Pancreas (tissue), 10 donors: ENCODE measurements around the gene HEATR5A. TPM values are rescaled to one million over a fixed set of nuclear protein-coding genes. Genes with fewer than 3 reads are reported as not detected.

ENCODE experiments used
- ATAC-seq, 4 donors: fragments of 200-7000 bp; cut with Tn5 transposase; one replicate each; pipeline versions ENCODE4 v1.8.0 to v1.9.1; 2020; ENCODE audit warnings: mild to moderate bottlenecking in 4 of 4, moderate library complexity in 4 of 4
- DNase-seq, 6 donors: peaks; one replicate each; pipeline ENCODE4 v3.0.0-alpha.2; 2020
- FAIRE-seq: peaks from 2 replicates; lab custom pipeline; 2012; peaks lifted over from hg19 to GRCh38; lab: Jason Lieb, UNC
- H3K27ac ChIP-seq, 4 donors: fragments of 200-600 bp; sonication (generic); 1 replicate in 3 of 4; 2 replicates in 1 of 4; pipeline versions ENCODE4 v1.5.0 to v1.8.0; 2020
- H3K27me3 ChIP-seq, 4 donors: fragments of 200-600 bp; one replicate each; pipeline ENCODE4 v1.8.0; 2021
- H3K36me3 ChIP-seq, 3 donors: fragments of 200-600 bp; sonication (generic) in 1 of 3; one replicate each; pipeline versions ENCODE4 v1.5.0 to v1.8.0; 2020 to 2021
- H3K4me1 ChIP-seq, 3 donors: fragments of 200-600 bp; one replicate each; pipeline ENCODE4 v1.8.0; 2021
- H3K4me3 ChIP-seq, 4 donors: fragments of 200-600 bp; sonication (generic) in 2 of 4; one replicate each; pipeline versions ENCODE4 v1.5.0 to v1.8.0; 2020 to 2021
- H3K9me3 ChIP-seq, 4 donors: fragments of 200-600 bp; one replicate each; pipeline ENCODE4 v1.8.0; 2021
- WGBS, 2 donors: extraction: QIAGEN DNeasy Blood & Tissue Kit; methylation state at CpG; one replicate each; pipeline ENCODE4 v1.1.7; 2013; 5-methylcytosine and 5-hydroxymethylcytosine counted together
- intact Hi-C, 3 donors: fragments of 100-400 bp; cut with DNase I; formaldehyde crosslinking; loops; one replicate each; pipeline versions ENCODE4 v1.11.1 to v1.14.2; 2022
- polyA plus RNA-seq, 2 donors: library from polyadenylated mRNA; stranded (reverse); fragments of 200-250 nt; gene quantifications; one replicate each; pipeline ENCODE4 v1.2.3, GENCODE V29; 2013
- total RNA-seq, 6 donors: library from RNA; stranded (reverse); fragmentation: NEBNext Ultra II Directional in 4 of 6; extraction: Animal tissue kit (Norgen Biotek cat#: 25700) in 4 of 6; gene quantifications; one replicate each; pipeline versions ENCODE4 v1.2.1 to v1.2.4, GENCODE V29; 2021 to 2023
- TF ChIP-seq, protein P1 (sequence below), 4 donors: fragments of 200-600 bp; sonication (generic) in 3 of 4; IDR thresholded peaks; one replicate each; pipeline versions ENCODE4 v1.5.0 to v1.8.0; 2021; ENCODE audit warnings: antibody characterized with exemption in 4 of 4
- donor health status: healthy with polysubstance abuse.
- donor health status: DM: no; HTN: no; CAD: no; lungs with moderate emphysema.
- donor health status: DM: no; HTN: no; CAD: no.
- donor health status: control.
- donor health status: control.
- donor health status: Bipolar disorder and iron deficiency.
- donor health status: DM: yes; HTN: yes; CAD: no.
- donor health status: DM: no; HTN: no; CAD: no.
- donor health status: DM: no; HTN: no; CAD: no.
- donor health status: DM: yes; HTN: yes; CAD: no.

Gene HEATR5A
- total and polyA plus RNA-seq, 8 donors = 4.3 to 18.3 (median 9.2) TPM

GRCh38 chr14:31266437-31267331, 153.7 kb downstream of the HEATR5A start:
- TF ChIP-seq, protein P1, sequence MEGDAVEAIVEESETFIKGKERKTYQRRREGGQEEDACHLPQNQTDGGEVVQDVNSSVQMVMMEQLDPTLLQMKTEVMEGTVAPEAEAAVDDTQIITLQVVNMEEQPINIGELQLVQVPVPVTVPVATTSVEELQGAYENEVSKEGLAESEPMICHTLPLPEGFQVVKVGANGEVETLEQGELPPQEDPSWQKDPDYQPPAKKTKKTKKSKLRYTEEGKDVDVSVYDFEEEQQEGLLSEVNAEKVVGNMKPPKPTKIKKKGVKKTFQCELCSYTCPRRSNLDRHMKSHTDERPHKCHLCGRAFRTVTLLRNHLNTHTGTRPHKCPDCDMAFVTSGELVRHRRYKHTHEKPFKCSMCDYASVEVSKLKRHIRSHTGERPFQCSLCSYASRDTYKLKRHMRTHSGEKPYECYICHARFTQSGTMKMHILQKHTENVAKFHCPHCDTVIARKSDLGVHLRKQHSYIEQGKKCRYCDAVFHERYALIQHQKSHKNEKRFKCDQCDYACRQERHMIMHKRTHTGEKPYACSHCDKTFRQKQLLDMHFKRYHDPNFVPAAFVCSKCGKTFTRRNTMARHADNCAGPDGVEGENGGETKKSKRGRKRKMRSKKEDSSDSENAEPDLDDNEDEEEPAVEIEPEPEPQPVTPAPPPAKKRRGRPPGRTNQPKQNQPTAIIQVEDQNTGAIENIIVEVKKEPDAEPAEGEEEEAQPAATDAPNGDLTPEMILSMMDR (IDR thresholded peaks at IDR 0.05) = no peak
- 90 to 92% methylated on average over 13 of the region's 13 CpGs for WGBS, 2 donors
- no peaks in the 10 kb centered on the region for H3K27me3 ChIP-seq
- ATAC-seq = no peak
- H3K27ac ChIP-seq = no peak overlapping the region
- H3K36me3 ChIP-seq = no peaks in the 10 kb centered on the region
- intact Hi-C loops = no loop called here
- peaks cover 0 to 11% (median 8%) of the 10 kb centered on the region in 3 donors for H3K4me1 ChIP-seq
- H3K9me3 ChIP-seq = no peaks in the 10 kb centered on the region
- H3K4me3 ChIP-seq = no peak overlapping the region
- no peak for FAIRE-seq
- DNase-seq = no peak

DNA sequence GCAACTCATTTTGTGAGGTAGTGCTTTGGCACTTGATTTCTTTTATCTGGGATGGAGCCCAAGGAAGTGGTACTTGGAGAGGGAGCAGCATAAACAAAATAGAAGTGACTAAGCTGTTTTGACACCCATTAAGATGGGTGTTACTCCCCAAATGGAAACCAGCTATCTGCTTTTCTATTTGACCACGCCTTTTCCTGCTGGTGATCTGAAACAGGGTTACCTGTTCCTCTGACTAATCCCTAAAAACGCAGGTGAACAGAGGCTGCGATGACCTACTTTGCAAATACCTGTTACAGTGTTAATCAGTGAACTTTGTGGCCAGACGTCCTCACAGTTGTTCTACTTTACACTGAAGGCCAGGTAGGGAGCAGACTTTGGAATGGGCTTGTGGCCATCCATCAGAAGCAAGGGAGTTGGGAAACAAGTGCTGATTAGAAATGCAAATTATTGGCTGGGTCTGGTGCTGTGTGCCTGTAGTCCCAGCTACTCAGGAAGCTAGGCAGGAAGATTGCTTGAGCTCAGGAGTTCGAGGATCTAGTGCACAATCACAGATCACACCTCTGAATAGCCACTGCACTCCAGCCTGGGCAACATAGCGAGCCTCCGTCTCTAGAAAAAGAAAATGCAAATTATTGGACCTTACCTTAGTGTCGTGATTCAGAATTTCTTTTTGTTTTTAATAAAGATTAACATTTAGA, 154.5 kb downstream of the HEATR5A start:
- H3K4me1 ChIP-seq = peaks cover 0 to 11% (median 10%) of the 10 kb centered on the region in 3 donors
- H3K36me3 ChIP-seq = no peaks in the 10 kb centered on the region
- WGBS, 2 donors = 54 to 57% methylated on average over 8 of the region's 8 CpGs
- H3K27ac ChIP-seq = peak overlapping the region in 1 of 4 donors; percentile 3
- H3K4me3 ChIP-seq = no peak overlapping the region
- intact Hi-C loops = no loop called here
- no peak for FAIRE-seq
- peak in 3 of 6 donors; percentile 19 to 39 (median 22) for DNase-seq
- no peaks in the 10 kb centered on the region for H3K27me3 ChIP-seq
- TF ChIP-seq, protein P1 (IDR thresholded peaks at IDR 0.05) = no peak
- H3K9me3 ChIP-seq = no peaks in the 10 kb centered on the region
- peak in 3 of 4 donors; percentile 32 to 72 (median 70) for ATAC-seq

DNA sequence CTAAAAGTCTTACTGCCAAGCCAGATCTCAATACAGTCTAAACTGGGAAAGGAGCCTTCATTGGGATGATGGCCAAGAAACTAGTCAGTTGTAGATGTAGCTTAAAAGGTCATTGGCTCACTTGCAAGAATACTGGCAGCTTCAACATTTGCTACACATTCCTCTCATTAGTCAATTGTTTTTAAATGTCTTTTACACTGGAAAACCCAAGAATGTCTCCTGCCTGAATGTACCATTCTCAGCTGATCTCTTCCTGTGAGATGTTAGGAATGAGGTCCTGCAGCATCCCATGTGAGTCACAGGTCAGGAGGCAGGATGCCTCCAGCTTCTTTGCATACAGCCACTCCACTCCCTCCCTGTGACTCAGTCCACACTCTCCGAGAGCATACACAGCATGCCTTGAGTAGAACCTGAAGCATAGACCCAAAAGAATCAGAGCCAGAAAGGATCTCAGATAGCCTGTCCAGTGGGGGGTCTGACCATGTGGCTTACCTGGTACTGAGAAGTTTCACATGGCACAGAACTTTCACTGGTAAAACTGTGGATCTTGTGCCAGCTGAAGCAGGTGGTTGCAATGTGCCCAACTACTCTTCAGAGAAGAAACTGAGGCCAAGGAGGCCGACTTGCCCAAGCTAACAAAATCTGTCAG, 156.7 kb downstream of the HEATR5A start:
- DNase-seq (no peak), ATAC-seq (peak; percentile 22 to 82 (median 66)), FAIRE-seq (no peak)
- WGBS, 2 donors = 79 to 82% methylated on average over 2 of the region's 2 CpGs
- intact Hi-C loops = no loop called here
- TF ChIP-seq, protein P1 (IDR thresholded peaks at IDR 0.05) = no peak
- H3K36me3 ChIP-seq = no peaks in the 10 kb centered on the region
- H3K4me1 ChIP-seq = peaks cover 0 to 11% (median 10%) of the 10 kb centered on the region in 3 donors
- H3K27me3 ChIP-seq = no peaks in the 10 kb centered on the region
- H3K9me3 ChIP-seq = no peaks in the 10 kb centered on the region
- no peak overlapping the region for H3K27ac ChIP-seq
- H3K4me3 ChIP-seq = no peak overlapping the region

- intact Hi-C loops = no loop called here
- WGBS, 2 donors = 56 to 64% methylated on average over 6 of the region's 6 CpGs
- FAIRE-seq (no peak), ATAC-seq (peak; percentile 33 to 62 (median 54)), DNase-seq (peak in 2 of 6 donors; percentile 35 to 52)
- Histone ChIP-seq H3K27ac (peak overlapping the region in 2 of 4 donors; percentile 4 to 19), H3K27me3 (no peaks in the 10 kb centered on the region), H3K9me3 (no peaks in the 10 kb centered on the region), H3K36me3 (no peaks in the 10 kb centered on the region), H3K4me1 (peaks cover 0 to 11% (median 10%) of the 10 kb centered on the region in 3 donors), H3K4me3 (no peak overlapping the region)
- TF ChIP-seq, protein P1 (IDR thresholded peaks at IDR 0.05) = no peak
Measured at GRCh38 chr14:31261859-31262731, 158.3 kb downstream of the HEATR5A start.
